Stimulated activated effector memory CD8-positive, alpha-beta T cell treated with anti-CD3 and anti-CD28 coated beads, Interleukin-12 subunit alpha, Interleukin-12 subunit beta, amount 100 ng/mL, for 72 hours (primary cell): Measurements from ENCODE around the gene CAPN2.
"Not testable (repeated sequence)": the region's sequence is repeated elsewhere in the genome, so short reads cannot be mapped to it uniquely, and the experiment has no call there.

Experiments
- ATAC-seq: fragments of 150-1000 bp; cut with Tn5 transposase; 2 replicates; pipeline ENCODE4 v1.10.0; 2021
- DNase-seq, 2 donors: peaks; one replicate each; pipeline ENCODE4 v3.0.0; 2021 to 2022; ENCODE audit warnings: low spot score in 2 of 2
- H3K27ac Mint-ChIP-seq: one replicate; pipeline ENCODE4 v1.8.0; 2022; ENCODE audit warnings: mild to moderate bottlenecking, mixed read lengths
- H3K36me3 Mint-ChIP-seq: one replicate; pipeline ENCODE4 v1.8.0; 2022; ENCODE audit warnings: mild to moderate bottlenecking, mixed read lengths
- H3K4me1 Mint-ChIP-seq: one replicate; pipeline ENCODE4 v1.8.0; 2022; ENCODE audit warnings: mixed read lengths
- H3K4me3 Mint-ChIP-seq: one replicate; pipeline ENCODE4 v1.8.0; 2022; ENCODE audit warnings: mild to moderate bottlenecking, mixed read lengths
- H3K9me3 Mint-ChIP-seq: one replicate; pipeline ENCODE4 v1.8.0; 2022; ENCODE audit warnings: mixed read lengths

The CAPN2 gene

DNA sequence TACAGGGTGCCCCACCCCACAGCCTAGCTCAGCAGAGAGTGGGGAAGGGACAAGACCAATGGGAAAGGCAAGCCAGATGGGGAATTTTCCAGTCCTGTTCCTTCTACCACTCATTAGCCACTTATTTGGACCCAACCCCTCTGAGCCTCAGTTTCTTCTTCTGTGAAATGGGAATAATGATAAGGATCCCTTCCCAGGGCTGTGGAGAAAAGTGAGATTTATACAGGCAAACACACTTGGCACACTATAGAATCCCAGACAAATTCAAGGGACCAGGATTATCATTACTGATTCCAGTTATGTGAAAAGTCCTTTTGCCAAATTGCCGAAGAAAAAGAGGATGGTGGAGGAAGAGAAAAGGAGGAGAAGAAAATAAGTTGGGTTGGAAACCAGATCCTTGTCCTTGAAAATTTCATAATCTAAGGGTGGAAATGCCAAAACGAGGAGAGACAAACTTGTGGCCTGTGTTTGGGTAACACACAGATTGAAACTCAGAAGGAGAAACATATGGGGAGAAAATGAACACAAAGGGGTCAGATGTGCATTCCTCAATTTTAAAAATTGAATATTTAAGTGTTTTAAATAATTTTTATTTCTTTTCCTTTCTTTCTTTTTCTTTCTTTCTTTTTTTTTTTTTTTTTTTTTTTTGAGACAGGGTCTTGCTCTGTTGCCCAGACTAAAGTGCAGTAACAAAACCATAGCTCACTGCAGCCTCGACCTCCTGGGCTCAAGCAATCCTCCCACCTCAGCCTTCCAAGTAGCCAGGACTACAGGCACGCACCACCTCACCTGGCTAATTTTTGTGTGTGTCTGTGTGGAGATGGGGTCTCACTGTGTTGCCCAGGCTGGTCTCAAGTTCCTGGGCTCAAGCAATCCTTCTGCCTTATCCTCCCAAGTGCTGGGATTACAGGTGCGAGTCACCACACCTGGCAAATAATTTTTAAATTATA lies 9.6 kb downstream of the CAPN2 start:
- H3K4me3 Mint-ChIP-seq = no peak overlapping the region
- peaks cover 79% of the 10 kb centered on the region for H3K36me3 Mint-ChIP-seq
- peaks cover 69% of the 10 kb centered on the region for H3K4me1 Mint-ChIP-seq
- peak overlapping the region; percentile 91 for H3K27ac Mint-ChIP-seq
- no peaks in the 10 kb centered on the region for H3K9me3 Mint-ChIP-seq
- DNase-seq = no peak
- no peak for ATAC-seq

GRCh38 chr1:223723351-223723904 lies 11.1 kb downstream of the CAPN2 start:
- no peaks in the 10 kb centered on the region for H3K9me3 Mint-ChIP-seq
- DNase-seq (no peak), ATAC-seq (no peak)
- peaks cover 70% of the 10 kb centered on the region for H3K36me3 Mint-ChIP-seq
- H3K27ac Mint-ChIP-seq = peak overlapping the region; percentile 71
- peaks cover 71% of the 10 kb centered on the region for H3K4me1 Mint-ChIP-seq
- no peak overlapping the region for H3K4me3 Mint-ChIP-seq

DNA sequence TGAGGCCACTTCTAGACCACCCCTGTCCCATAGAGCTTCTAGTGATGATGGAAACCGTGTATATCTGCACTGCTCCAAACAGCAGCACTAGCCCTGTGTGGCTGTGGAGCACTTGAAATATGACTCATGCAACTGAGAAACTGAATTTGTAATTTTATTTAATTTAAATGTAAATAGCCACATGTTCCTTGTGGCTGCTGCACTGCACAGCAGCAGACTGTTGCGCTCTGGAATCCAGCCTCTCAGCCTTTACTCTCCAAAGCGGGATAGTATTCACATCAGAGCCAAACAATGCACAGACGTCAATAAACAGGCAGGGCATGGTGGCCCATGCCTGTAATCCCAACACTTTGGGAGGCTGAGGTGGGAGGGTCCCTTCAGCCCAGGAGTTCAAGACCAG lies 12.0 kb downstream of the CAPN2 start:
- H3K4me1 Mint-ChIP-seq = peaks cover 81% of the 10 kb centered on the region
- no peak for ATAC-seq
- DNase-seq = no peak
- peak overlapping the region; percentile 71 for H3K27ac Mint-ChIP-seq
- H3K4me3 Mint-ChIP-seq = no peak overlapping the region
- H3K9me3 Mint-ChIP-seq = no peaks in the 10 kb centered on the region
- peaks cover 69% of the 10 kb centered on the region for H3K36me3 Mint-ChIP-seq

DNA sequence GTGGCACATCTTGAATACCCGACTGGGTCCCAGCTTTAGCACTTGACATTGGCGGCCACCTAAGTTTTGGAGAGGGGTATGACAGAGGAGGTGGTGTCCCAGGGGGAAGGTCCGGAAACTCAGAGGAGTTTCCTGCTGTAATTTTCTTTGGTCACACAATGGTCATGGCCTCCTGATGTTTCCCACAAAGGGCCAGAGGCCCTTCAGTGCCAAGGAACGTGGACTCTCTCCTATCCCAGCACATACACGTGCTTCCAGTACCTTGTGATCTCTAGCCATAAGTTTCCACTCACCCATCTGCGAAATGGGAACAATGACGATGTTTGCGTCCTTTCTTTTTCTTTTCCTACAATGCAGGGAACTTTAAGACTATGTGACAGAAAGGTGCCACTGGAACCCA lies 13.2 kb downstream of the CAPN2 start:
- H3K4me3 Mint-ChIP-seq = peak overlapping the region; percentile 83
- peaks cover 85% of the 10 kb centered on the region for H3K4me1 Mint-ChIP-seq
- DNase-seq (no peak), ATAC-seq (no peak)
- H3K27ac Mint-ChIP-seq = peak overlapping the region; percentile 98
- peaks cover 65% of the 10 kb centered on the region for H3K36me3 Mint-ChIP-seq
- H3K9me3 Mint-ChIP-seq = no peaks in the 10 kb centered on the region

DNA sequence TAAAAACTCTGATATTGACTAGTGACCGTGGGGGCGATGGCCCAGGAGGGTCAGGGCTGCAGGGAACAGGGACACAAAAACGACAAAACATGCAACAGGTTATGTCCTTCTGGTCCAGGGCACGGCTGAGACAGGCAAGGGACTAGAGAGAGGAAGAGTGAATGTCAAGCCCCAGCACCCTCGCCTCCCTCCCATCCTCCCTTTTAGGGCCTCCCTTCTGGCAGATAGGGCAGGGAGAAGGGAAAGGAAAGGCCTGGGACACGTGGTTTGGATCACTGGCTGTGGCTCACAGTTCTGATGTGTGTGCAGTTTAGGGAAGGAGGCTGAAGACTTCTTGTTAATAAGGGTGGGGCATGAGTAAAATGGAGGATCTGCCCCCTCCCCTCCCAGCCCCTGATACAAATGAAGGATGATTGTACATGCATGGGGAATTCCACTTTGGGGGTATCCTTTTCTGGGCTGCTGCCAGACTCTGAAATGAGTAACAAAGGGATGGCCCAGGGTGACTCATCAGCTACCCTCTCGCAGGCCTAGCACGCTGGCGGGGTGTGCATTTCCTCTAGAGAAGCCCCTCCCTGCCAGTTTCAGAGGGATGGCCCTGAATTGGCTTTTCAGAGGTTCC lies 14.2 kb downstream of the CAPN2 start:
- Mint-ChIP-seq H3K36me3 (peaks cover 63% of the 10 kb centered on the region), H3K4me3 (peak overlapping the region; percentile 83), H3K9me3 (no peaks in the 10 kb centered on the region), H3K4me1 (peaks cover 85% of the 10 kb centered on the region), H3K27ac (peak overlapping the region; percentile 98)
- ATAC-seq (peak; percentile 98), DNase-seq (peak; percentile 68 to 92)

- DNase-seq = no peak
- Mint-ChIP-seq H3K36me3 (peaks cover 57% of the 10 kb centered on the region), H3K4me1 (peaks cover 89% of the 10 kb centered on the region), H3K27ac (peak overlapping the region; percentile 98), H3K4me3 (no peak overlapping the region), H3K9me3 (no peaks in the 10 kb centered on the region)
- ATAC-seq = no peak
Measured at GRCh38 chr1:223727541-223727940, 15.2 kb downstream of the CAPN2 start.

- no peak overlapping the region for H3K4me3 Mint-ChIP-seq
- no peaks in the 10 kb centered on the region for H3K9me3 Mint-ChIP-seq
- H3K4me1 Mint-ChIP-seq = peaks cover 91% of the 10 kb centered on the region
- DNase-seq (no peak), ATAC-seq (no peak)
- peak overlapping the region; percentile 98 for H3K27ac Mint-ChIP-seq
- H3K36me3 Mint-ChIP-seq = peaks cover 45% of the 10 kb centered on the region
Measured at GRCh38 chr1:223729906-223730305, 17.6 kb downstream of the CAPN2 start.

GRCh38 chr1:223730479-223731132 lies 18.3 kb downstream of the CAPN2 start:
- Mint-ChIP-seq H3K4me3 (no peak overlapping the region), H3K9me3 (no peaks in the 10 kb centered on the region), H3K27ac (peak overlapping the region; percentile 98), H3K4me1 (peaks cover 86% of the 10 kb centered on the region), H3K36me3 (peaks cover 41% of the 10 kb centered on the region)
- ATAC-seq = no peak
- DNase-seq = no peak

DNA sequence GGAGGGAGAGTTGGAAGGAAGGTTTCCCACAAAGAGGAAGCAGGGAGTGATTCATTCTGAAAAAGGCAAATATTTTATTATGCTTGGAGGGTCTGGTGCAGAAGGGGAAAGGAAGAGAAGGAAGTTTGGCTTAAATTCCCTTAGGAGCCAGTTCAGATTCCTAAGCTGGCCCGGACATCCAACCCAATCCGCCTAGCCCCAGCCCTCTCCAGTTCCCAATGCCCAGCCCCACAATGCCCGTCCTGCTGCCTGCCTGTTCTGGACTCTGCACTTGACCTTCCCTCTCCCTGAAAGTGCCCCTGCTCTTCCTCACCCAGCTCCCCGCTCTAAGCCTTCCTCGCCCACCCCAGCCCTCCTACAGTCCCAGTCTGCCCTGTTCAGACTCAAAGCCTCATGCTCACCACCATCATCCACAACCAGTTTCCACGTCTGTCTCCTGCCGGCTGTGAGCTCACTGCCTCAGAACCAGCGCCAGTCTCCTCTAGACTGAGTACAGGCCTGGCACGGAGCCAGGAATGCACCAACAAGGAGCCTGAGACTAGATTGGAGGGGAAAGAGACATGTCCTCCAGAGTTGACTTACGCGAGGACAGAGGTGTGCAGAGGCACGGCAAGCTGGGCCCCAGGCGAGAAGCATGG lies 18.9 kb downstream of the CAPN2 start:
- H3K4me3 Mint-ChIP-seq = no peak overlapping the region
- no peaks in the 10 kb centered on the region for H3K9me3 Mint-ChIP-seq
- H3K27ac Mint-ChIP-seq = peak overlapping the region; percentile 98
- no peak for DNase-seq
- H3K36me3 Mint-ChIP-seq = peaks cover 35% of the 10 kb centered on the region
- peaks cover 84% of the 10 kb centered on the region for H3K4me1 Mint-ChIP-seq
- no peak for ATAC-seq

GRCh38 chr1:223732993-223733798 lies 20.9 kb downstream of the CAPN2 start:
- no peak for ATAC-seq
- DNase-seq = no peak
- H3K9me3 Mint-ChIP-seq = no peaks in the 10 kb centered on the region
- peak overlapping the region; percentile 98 for H3K27ac Mint-ChIP-seq
- H3K4me3 Mint-ChIP-seq = no peak overlapping the region
- H3K4me1 Mint-ChIP-seq = peaks cover 74% of the 10 kb centered on the region
- peaks cover 31% of the 10 kb centered on the region for H3K36me3 Mint-ChIP-seq

GRCh38 chr1:223733898-223734852 lies 21.8 kb downstream of the CAPN2 start:
- Mint-ChIP-seq H3K36me3 (peaks cover 33% of the 10 kb centered on the region), H3K4me3 (no peak overlapping the region), H3K9me3 (no peaks in the 10 kb centered on the region), H3K27ac (peak overlapping the region; percentile 98), H3K4me1 (peaks cover 64% of the 10 kb centered on the region)
- no peak for DNase-seq
- ATAC-seq = no peak

GRCh38 chr1:223736638-223737037 lies 24.3 kb downstream of the CAPN2 start:
- DNase-seq, H3K9me3 Mint-ChIP-seq, H3K4me3 Mint-ChIP-seq, ATAC-seq: not testable (repeated sequence)
- Mint-ChIP-seq H3K4me1 (peaks cover 46% of the 10 kb centered on the region), H3K27ac (peak overlapping the region; percentile 87), H3K36me3 (peaks cover 29% of the 10 kb centered on the region)

GRCh38 chr1:223737342-223737741 lies 25.0 kb downstream of the CAPN2 start:
- Mint-ChIP-seq H3K27ac (peak overlapping the region; percentile 87), H3K36me3 (peaks cover 35% of the 10 kb centered on the region), H3K4me1 (peaks cover 42% of the 10 kb centered on the region), H3K9me3 (no peaks in the 10 kb centered on the region), H3K4me3 (no peak overlapping the region)
- DNase-seq (no peak), ATAC-seq (no peak)
